ENCODE results near the gene CDCA7. TPM values are rescaled to one million over a fixed set of nuclear protein-coding genes. Genes with fewer than 3 reads are reported as not detected.

The CDCA7 gene
- total RNA-seq, 1 donor: 5.6 TPM

- TF ChIP-seq CTCF (IDR thresholded peaks at IDR 0.05; ENCODE audit: insufficient read depth, low read depth, low read length): peak; percentile 35
- no peak overlapping the region for H3K4me3 ChIP-seq (ENCODE audit: low read depth, low read length)
- no peak for DNase-seq (ENCODE audit: low read depth)
Observed at GRCh38 chr2:173400760-173401159, 46.1 kb downstream of the CDCA7 start.

GRCh38 chr2:173401716-173402326, 47.1 kb downstream of the CDCA7 start:
- no peak for TF ChIP-seq CTCF (IDR thresholded peaks at IDR 0.05; ENCODE audit: insufficient read depth, low read depth, low read length)
- peak overlapping the region; percentile 33 for H3K4me3 ChIP-seq (ENCODE audit: low read depth, low read length)
- no peak for DNase-seq (ENCODE audit: low read depth)

- DNase-seq (ENCODE audit: low read depth): peak; percentile 82
- H3K4me3 ChIP-seq (ENCODE audit: low read depth, low read length): peak overlapping the region; percentile 28
- peak; percentile 94 for TF ChIP-seq CTCF (IDR thresholded peaks at IDR 0.05; ENCODE audit: insufficient read depth, low read depth, low read length)
Observed at GRCh38 chr2:173402405-173402974, 47.8 kb downstream of the CDCA7 start.

GRCh38 chr2:173404841-173405750, 50.4 kb downstream of the CDCA7 start:
- H3K4me3 ChIP-seq (ENCODE audit: low read depth, low read length): no peak overlapping the region
- no peak for TF ChIP-seq CTCF (IDR thresholded peaks at IDR 0.05; ENCODE audit: insufficient read depth, low read depth, low read length)
- DNase-seq (ENCODE audit: low read depth): no peak

GRCh38 chr2:173407176-173407575, 52.5 kb downstream of the CDCA7 start:
- DNase-seq (ENCODE audit: low read depth): no peak
- no peak overlapping the region for H3K4me3 ChIP-seq (ENCODE audit: low read depth, low read length)
- TF ChIP-seq CTCF (IDR thresholded peaks at IDR 0.05; ENCODE audit: insufficient read depth, low read depth, low read length): no peak

GRCh38 chr2:173407646-173408045, 53.0 kb downstream of the CDCA7 start:
- H3K4me3 ChIP-seq (ENCODE audit: low read depth, low read length): no peak overlapping the region
- no peak for TF ChIP-seq CTCF (IDR thresholded peaks at IDR 0.05; ENCODE audit: insufficient read depth, low read depth, low read length)
- DNase-seq (ENCODE audit: low read depth): no peak
